PC-3 (cell line): Measurements from ENCODE around the gene BCKDHA. TPM values are rescaled to one million over a fixed set of nuclear protein-coding genes. Genes with fewer than 3 reads are reported as not detected.

Experiments
- ATAC-seq: fragments of 200-7000 bp; cut with Tn5 transposase; 2 replicates; pipeline ENCODE4 v1.9.1; 2020; ENCODE audit warnings: mild to moderate bottlenecking, moderate library complexity
- BruUV-seq: library from RNA; stranded (reverse); fragments of 400-500 nt; replicated peaks from 2 replicates; lab custom pipeline; 2021; lab: Mats Ljungman, UMichigan
- CTCF ChIA-PET: fragments of 300-600 bp; sonication (Branson Sonifier 250); formaldehyde crosslinking; loops from one replicate; lab custom pipeline; 2022; ENCODE audit warnings: antibody characterized with exemption; lab: Charles Lee
- POLR2A ChIA-PET: fragments of 300-600 bp; sonication (Branson Sonifier 250); formaldehyde crosslinking; loops from one replicate; lab custom pipeline; 2022; ENCODE audit warnings: antibody characterized with exemption; ENCODE audit not compliant: unreplicated experiment; lab: Charles Lee
- DNase-seq: peaks from one replicate; pipeline ENCODE4 v3.0.0-alpha.2; 2015
- H2AFZ ChIP-seq: fragments of 300-600 bp; sonication (generic); 2 replicates; pipeline ENCODE4 v1.6.0; 2016; ENCODE audit warnings: antibody characterized with exemption, low read length
- H3F3A ChIP-seq: fragments of 300-600 bp; sonication (generic); one replicate; pipeline ENCODE4 v1.6.0; 2017; ENCODE audit warnings: antibody characterized with exemption, low read length, control low read depth, mild to moderate bottlenecking; ENCODE audit not compliant: unreplicated experiment
- H3K27ac ChIP-seq: fragments of 300-600 bp; sonication (generic); 2 replicates; pipeline ENCODE4 v1.5.1; 2016; ENCODE audit warnings: mild to moderate bottlenecking, low read length
- H3K27me3 ChIP-seq: fragments of 300-600 bp; sonication (generic); 2 replicates; pipeline ENCODE4 v1.6.1; 2016; ENCODE audit warnings: low read length, mixed read lengths
- H3K36me3 ChIP-seq: fragments of 300-600 bp; sonication (generic); 2 replicates; pipeline ENCODE4 v1.6.1; 2016; ENCODE audit warnings: low read depth, mixed run types, low read length, mixed read lengths
- H3K4me1 ChIP-seq: fragments of 300-600 bp; sonication (generic); 2 replicates; pipeline ENCODE4 v1.5.1; 2016; ENCODE audit warnings: low read length; ENCODE audit not compliant: insufficient read depth
- H3K4me2 ChIP-seq: fragments of 300-600 bp; sonication (generic); 2 replicates; pipeline ENCODE4 v1.6.0; 2016; ENCODE audit warnings: low read length
- H3K4me3 ChIP-seq: fragments of 300-600 bp; sonication (generic); 2 replicates; pipeline ENCODE4 v1.5.1; 2016; ENCODE audit warnings: mild to moderate bottlenecking, low read length, mixed read lengths
- H3K79me2 ChIP-seq: fragments of 300-600 bp; sonication (generic); 2 replicates; pipeline ENCODE4 v1.6.1; 2017; ENCODE audit warnings: low read length, mixed read lengths
- H3K9ac ChIP-seq: fragments of 300-600 bp; sonication (generic); 2 replicates; pipeline ENCODE4 v1.6.0; 2016; ENCODE audit warnings: mild to moderate bottlenecking, low read length
- H3K9me2 ChIP-seq: fragments of 300-600 bp; sonication (generic); replicated peaks from 2 replicates; pipeline ENCODE4 v1.6.1; 2016; ENCODE audit warnings: mixed run types, low read length, mixed read lengths
- H3K9me3 ChIP-seq: fragments of 300-600 bp; sonication (generic); 2 replicates; pipeline ENCODE4 v1.6.1; 2016; ENCODE audit warnings: low read length, mixed read lengths
- H4K20me1 ChIP-seq: fragments of 300-600 bp; sonication (generic); 2 replicates; pipeline ENCODE4 v1.6.1; 2016; ENCODE audit warnings: low read length, mixed read lengths
- CTCF ChIP-seq: fragments of 300-600 bp; sonication (generic); conservative IDR thresholded peaks from 2 replicates; pipeline ENCODE4 v1.5.1; 2017; ENCODE audit warnings: antibody characterized with exemption, low read depth, mild to moderate bottlenecking, low read length
- EZH2 ChIP-seq: fragments of 300-600 bp; sonication (generic); IDR thresholded peaks from one replicate; pipeline ENCODE4 v1.6.1; 2017; ENCODE audit warnings: antibody characterized with exemption, mild to moderate bottlenecking, low read length; ENCODE audit not compliant: unreplicated experiment
- EZH2phosphoT487 ChIP-seq: fragments of 300-600 bp; sonication (generic); IDR thresholded peaks from 2 replicates; pipeline ENCODE4 v1.6.1; 2018; ENCODE audit warnings: mild to moderate bottlenecking, antibody characterized with exemption, low read length, borderline replicate concordance
- intact Hi-C: fragments of 100-400 bp; cut with micrococcal nuclease; formaldehyde crosslinking; loops from 2 replicates; pipeline ENCODE4 v1.9.0; 2023
- total RNA-seq: library from RNA; depleted of rRNA; stranded (reverse); fragments of >200 nt; gene quantifications from 2 replicates; pipeline ENCODE4 v1.2.3, GENCODE V29; 2014

The BCKDHA gene
- total RNA-seq, 1 experiment from 2014 or later: 49.2 TPM

GRCh38 chr19:41435936-41436673 lies 38.5 kb downstream of the BCKDHA start:
- Histone ChIP-seq H2AFZ (no peak overlapping the region), H3K27ac (no peak overlapping the region), H3F3A (no peaks in the 10 kb centered on the region), H3K4me2 (no peak overlapping the region), H3K4me1 (peaks cover 6% of the 10 kb centered on the region; the same call in 1 of the 2 replicates), H3K9me2 (no peaks in the 10 kb centered on the region), H3K36me3 (no peaks in the 10 kb centered on the region), H3K27me3 (no peaks in the 10 kb centered on the region), H3K4me3 (no peak overlapping the region), H3K79me2 (peaks cover 9% of the 10 kb centered on the region; the same call in 1 of the 2 replicates), H3K9ac (no peak overlapping the region), H3K9me3 (no peaks in the 10 kb centered on the region), H4K20me1 (no peaks in the 10 kb centered on the region)
- no peak for ATAC-seq
- no peak for DNase-seq
- CTCF ChIA-PET: no interaction called here
- intact Hi-C loops: no loop called here
- POLR2A ChIA-PET: interaction anchor here (0.6 kb wide), 1 partner anchor 73 kb away, joined by 3 read pairs; no protein-coding TSS in a partner anchor
- BruUV-seq: no TSS peak
- TF ChIP-seq CTCF (no peak), EZH2phosphoT487 (no peak), EZH2 (no peak)

- DNase-seq: no peak
- Histone ChIP-seq H3K27ac (no peak overlapping the region), H3K9me2 (no peaks in the 10 kb centered on the region), H2AFZ (no peak overlapping the region), H3K9ac (no peak overlapping the region), H3K4me3 (no peak overlapping the region), H3K36me3 (no peaks in the 10 kb centered on the region), H3K79me2 (peaks cover 9% of the 10 kb centered on the region; the same call in 1 of the 2 replicates), H3K4me2 (no peak overlapping the region), H3K4me1 (peaks cover 6% of the 10 kb centered on the region; the same call in 1 of the 2 replicates), H3K27me3 (no peaks in the 10 kb centered on the region), H4K20me1 (no peaks in the 10 kb centered on the region), H3F3A (no peaks in the 10 kb centered on the region), H3K9me3 (no peaks in the 10 kb centered on the region)
- intact Hi-C loops: no loop called here
- POLR2A ChIA-PET: interaction anchor here (0.6 kb wide), 1 partner anchor 73 kb away, joined by 3 read pairs; no protein-coding TSS in a partner anchor
- CTCF ChIA-PET: no interaction called here
- TF ChIP-seq CTCF (no peak), EZH2phosphoT487 (no peak), EZH2 (no peak)
- ATAC-seq: no peak
- BruUV-seq: no TSS peak
Measured at GRCh38 chr19:41436674-41436951, 39.0 kb downstream of the BCKDHA start.

GRCh38 chr19:41437944-41438574 lies 40.4 kb downstream of the BCKDHA start:
- BruUV-seq: no TSS peak
- Histone ChIP-seq H3F3A (no peaks in the 10 kb centered on the region), H3K27ac (no peak overlapping the region), H3K4me2 (no peak overlapping the region; the same call in 1 of the 2 replicates), H4K20me1 (no peaks in the 10 kb centered on the region), H3K9me3 (no peaks in the 10 kb centered on the region), H3K27me3 (no peaks in the 10 kb centered on the region), H3K9me2 (no peaks in the 10 kb centered on the region), H3K36me3 (no peaks in the 10 kb centered on the region), H2AFZ (no peak overlapping the region), H3K4me3 (no peak overlapping the region), H3K4me1 (peaks cover 6% of the 10 kb centered on the region; the same call in 1 of the 2 replicates), H3K79me2 (peaks cover 9% of the 10 kb centered on the region; the same call in 1 of the 2 replicates), H3K9ac (no peak overlapping the region)
- ChIA-PET POLR2A (no interaction called here), CTCF (no interaction called here)
- TF ChIP-seq CTCF (no peak), EZH2 (no peak), EZH2phosphoT487 (no peak)
- ATAC-seq (no peak), DNase-seq (no peak)
- intact Hi-C loops: no loop called here
